SU-DHL-6 (cell line): ENCODE results near the gene ADAM12.

Experiments used
- EZH2phosphoT487 ChIP-seq: fragments of 200-600 bp; sonication (generic), shearing (Covaris generic); conservative IDR thresholded peaks from 2 replicates; pipeline ENCODE4 v1.6.1; 2018; ENCODE audit warnings: mild to moderate bottlenecking, antibody characterized with exemption, low read length, moderate library complexity, mixed read lengths
- TF ChIP-seq, protein P1 (sequence below): fragments of 200-600 bp; sonication (generic); IDR thresholded peaks from one replicate; pipeline ENCODE4 v1.5.1; 2017; ENCODE audit warnings: antibody characterized with exemption, mild to moderate bottlenecking, low read length, moderate library complexity; ENCODE audit not compliant: insufficient read depth, poor library complexity, severe bottlenecking

DNA sequence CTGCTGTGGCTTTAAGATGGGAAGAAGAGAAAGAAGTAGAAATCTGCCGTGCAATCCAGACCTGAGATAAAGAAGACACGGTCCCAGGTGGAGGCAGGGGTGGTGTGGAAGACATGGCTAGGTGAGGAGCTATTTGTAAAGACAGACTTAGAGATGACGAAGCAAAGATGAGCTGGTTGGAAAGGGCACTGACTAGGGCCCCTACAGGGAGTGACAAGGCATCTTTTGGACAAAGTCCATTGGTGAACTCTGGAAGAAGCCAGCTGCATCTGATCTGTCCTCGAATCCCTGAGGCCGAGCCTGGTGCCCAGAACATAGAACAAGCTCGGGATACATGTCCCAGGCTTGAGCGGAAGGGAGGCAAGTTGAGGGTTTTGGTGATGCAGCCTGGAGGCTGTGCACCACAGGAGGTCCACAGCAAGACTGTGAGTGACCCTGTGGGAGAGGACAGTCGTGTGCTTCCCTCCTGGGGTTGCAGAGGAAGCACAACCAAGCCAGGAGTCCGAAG, 191.2 kb downstream of the ADAM12 start:
- TF ChIP-seq, protein P1, sequence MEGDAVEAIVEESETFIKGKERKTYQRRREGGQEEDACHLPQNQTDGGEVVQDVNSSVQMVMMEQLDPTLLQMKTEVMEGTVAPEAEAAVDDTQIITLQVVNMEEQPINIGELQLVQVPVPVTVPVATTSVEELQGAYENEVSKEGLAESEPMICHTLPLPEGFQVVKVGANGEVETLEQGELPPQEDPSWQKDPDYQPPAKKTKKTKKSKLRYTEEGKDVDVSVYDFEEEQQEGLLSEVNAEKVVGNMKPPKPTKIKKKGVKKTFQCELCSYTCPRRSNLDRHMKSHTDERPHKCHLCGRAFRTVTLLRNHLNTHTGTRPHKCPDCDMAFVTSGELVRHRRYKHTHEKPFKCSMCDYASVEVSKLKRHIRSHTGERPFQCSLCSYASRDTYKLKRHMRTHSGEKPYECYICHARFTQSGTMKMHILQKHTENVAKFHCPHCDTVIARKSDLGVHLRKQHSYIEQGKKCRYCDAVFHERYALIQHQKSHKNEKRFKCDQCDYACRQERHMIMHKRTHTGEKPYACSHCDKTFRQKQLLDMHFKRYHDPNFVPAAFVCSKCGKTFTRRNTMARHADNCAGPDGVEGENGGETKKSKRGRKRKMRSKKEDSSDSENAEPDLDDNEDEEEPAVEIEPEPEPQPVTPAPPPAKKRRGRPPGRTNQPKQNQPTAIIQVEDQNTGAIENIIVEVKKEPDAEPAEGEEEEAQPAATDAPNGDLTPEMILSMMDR = no peak
- no peak for TF ChIP-seq EZH2phosphoT487
